PC-9 (cell line): ENCODE measurements around the gene DDX28.

ENCODE experiments used
- EZH2 ChIP-seq: fragments of 200-600 bp; sonication (generic); IDR thresholded peaks from 2 replicates; pipeline ENCODE4 v1.8.0; 2017; ENCODE audit warnings: antibody characterized with exemption, low read depth
- TF ChIP-seq, protein P1 (sequence below): fragments of 200-600 bp; sonication (generic); conservative IDR thresholded peaks from 2 replicates; pipeline ENCODE4 v1.6.1; 2017; ENCODE audit warnings: mixed run types, antibody characterized with exemption, mild to moderate bottlenecking, moderate library complexity

GRCh38 chr16:68064791-68065365, 41.8 kb upstream of the DDX28 start:
- TF ChIP-seq, protein P1, sequence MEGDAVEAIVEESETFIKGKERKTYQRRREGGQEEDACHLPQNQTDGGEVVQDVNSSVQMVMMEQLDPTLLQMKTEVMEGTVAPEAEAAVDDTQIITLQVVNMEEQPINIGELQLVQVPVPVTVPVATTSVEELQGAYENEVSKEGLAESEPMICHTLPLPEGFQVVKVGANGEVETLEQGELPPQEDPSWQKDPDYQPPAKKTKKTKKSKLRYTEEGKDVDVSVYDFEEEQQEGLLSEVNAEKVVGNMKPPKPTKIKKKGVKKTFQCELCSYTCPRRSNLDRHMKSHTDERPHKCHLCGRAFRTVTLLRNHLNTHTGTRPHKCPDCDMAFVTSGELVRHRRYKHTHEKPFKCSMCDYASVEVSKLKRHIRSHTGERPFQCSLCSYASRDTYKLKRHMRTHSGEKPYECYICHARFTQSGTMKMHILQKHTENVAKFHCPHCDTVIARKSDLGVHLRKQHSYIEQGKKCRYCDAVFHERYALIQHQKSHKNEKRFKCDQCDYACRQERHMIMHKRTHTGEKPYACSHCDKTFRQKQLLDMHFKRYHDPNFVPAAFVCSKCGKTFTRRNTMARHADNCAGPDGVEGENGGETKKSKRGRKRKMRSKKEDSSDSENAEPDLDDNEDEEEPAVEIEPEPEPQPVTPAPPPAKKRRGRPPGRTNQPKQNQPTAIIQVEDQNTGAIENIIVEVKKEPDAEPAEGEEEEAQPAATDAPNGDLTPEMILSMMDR = peak; percentile 84
- no peak for TF ChIP-seq EZH2
